ENCODE data around the gene TECR. TPM values are rescaled to one million over a fixed set of nuclear protein-coding genes. Genes with fewer than 3 reads are reported as not detected.
"Not testable (repeated sequence)": the region's sequence is repeated elsewhere in the genome, so short reads cannot be mapped to it uniquely, and the experiment has no call there.

TECR gene
- total RNA-seq, 4 donors from 2014 or later: 117 to 165 (median 147) TPM

DNA sequence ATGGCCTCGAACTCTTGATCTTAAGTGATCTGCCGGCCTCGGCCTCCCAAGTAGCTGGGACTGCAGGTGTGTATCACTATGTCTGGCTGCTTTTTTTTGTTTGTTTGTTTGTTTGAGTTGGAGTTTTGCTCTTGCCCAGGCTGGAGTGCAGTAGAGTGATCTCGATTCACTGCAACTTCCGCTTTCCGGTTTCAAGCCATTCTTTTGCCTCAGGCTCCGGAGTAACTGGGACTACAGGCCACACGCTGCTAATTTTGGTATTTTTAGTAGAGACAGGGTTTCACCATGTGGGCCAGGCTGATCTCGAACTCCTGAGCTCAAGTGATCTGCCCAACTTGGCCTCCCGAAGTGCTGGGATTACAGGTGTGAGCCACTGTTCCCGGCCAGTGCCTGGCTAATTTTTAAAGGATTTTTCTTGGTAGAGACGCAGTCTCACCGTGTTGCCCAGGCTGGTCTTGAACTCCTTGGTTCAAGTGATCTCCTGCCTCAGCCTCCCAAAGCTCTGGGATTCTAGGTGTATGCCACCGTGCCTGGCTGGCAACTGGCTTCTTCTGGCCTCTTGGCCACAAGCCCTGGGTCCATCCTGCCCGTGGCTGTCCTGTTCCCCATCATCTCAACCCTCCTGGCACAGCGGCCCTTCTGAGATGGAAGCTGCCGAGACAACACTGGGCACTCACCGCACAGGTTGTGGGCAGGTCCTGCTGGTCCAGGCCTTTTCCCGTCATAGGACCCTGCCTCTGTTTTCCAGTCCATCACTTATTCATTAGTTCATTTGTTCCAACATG lies 11.5 kb downstream of the TECR start:
- intact Hi-C loops (cut with DNase I; ENCODE audit: low total_unique reads): no loop called here

DNA sequence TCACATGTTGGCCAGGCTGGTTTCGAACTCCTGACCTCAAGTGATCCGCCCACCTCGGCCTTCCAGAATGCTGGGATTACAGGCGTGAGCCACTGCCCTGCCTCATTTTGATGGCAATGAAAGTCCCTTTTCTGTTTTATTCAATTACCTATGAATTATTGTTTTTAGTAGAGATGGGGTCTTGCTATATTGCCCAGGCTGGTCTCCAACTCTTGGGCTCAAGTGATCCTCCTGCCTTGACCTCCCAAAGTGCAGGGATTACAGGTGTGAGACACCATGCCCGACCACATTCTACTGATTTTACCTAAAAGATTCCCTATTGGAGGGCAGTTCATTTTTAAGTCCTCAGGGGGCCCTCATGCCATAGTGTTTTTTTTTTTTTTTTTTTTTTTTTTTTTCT lies 12.6 kb downstream of the TECR start:
- DNase-seq (ENCODE audit: low spot score in 2 of 2); intact Hi-C loops (cut with DNase I; ENCODE audit: low total_unique reads); H3K4me3 ChIP-seq (ENCODE audit: low read depth, poor library complexity, severe bottlenecking): not testable (repeated sequence)
- WGBS, 2 donors: 79 to 88% methylated on average over 5 of the region's 5 CpGs

More for the DNA sequence above, 11.5 kb downstream of the TECR start:
- no peak for TF ChIP-seq POLR2A (IDR thresholded peaks at IDR 0.05)
- TF ChIP-seq, protein P1, sequence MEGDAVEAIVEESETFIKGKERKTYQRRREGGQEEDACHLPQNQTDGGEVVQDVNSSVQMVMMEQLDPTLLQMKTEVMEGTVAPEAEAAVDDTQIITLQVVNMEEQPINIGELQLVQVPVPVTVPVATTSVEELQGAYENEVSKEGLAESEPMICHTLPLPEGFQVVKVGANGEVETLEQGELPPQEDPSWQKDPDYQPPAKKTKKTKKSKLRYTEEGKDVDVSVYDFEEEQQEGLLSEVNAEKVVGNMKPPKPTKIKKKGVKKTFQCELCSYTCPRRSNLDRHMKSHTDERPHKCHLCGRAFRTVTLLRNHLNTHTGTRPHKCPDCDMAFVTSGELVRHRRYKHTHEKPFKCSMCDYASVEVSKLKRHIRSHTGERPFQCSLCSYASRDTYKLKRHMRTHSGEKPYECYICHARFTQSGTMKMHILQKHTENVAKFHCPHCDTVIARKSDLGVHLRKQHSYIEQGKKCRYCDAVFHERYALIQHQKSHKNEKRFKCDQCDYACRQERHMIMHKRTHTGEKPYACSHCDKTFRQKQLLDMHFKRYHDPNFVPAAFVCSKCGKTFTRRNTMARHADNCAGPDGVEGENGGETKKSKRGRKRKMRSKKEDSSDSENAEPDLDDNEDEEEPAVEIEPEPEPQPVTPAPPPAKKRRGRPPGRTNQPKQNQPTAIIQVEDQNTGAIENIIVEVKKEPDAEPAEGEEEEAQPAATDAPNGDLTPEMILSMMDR (IDR thresholded peaks at IDR 0.05): no peak
- DNase-seq (ENCODE audit: low spot score in 2 of 2): no peak
- 69 to 76% methylated on average over 19 of the region's 19 CpGs for WGBS, 2 donors
- H3K4me3 ChIP-seq (ENCODE audit: low read depth, poor library complexity, severe bottlenecking): no peak overlapping the region

DNA sequence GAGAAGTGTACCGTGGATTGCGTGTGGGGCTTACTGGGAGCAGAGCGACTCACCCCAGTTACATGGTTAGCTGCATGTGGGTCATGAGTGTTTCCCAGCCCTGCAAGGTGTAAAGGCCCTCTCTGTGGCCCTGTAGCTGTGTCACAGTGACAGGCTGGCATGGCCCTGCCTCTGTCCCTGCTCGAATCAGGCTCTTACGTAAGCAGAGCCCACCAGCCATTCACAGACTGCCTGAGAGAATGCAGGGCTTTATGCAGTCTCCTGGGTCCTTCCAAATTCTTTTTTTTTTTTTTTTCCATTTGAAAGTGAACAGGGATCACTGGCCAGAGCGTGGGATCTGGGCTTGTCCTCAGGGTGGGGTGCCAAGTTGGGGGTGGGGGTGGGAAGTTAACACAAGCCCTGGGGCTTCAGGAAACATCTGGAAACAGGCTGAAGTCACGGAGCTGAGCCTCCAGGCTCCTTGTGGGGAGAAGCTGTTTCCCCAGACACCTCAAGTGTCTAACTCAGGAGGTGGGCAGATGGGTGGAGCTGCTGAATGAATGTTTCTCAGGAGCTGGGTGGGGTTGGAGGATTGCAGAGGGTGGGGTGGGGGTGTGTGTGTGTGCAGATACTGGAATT lies 13.4 kb downstream of the TECR start:
- WGBS, 2 donors: 25 to 31% methylated on average over 7 of the region's 7 CpGs
- no peak for TF ChIP-seq POLR2A (IDR thresholded peaks at IDR 0.05)
- TF ChIP-seq, protein P1 (IDR thresholded peaks at IDR 0.05): no peak
- no peak overlapping the region for H3K4me3 ChIP-seq (ENCODE audit: low read depth, poor library complexity, severe bottlenecking)
- DNase-seq (ENCODE audit: low spot score in 2 of 2): no peak
- intact Hi-C loops (cut with DNase I; ENCODE audit: low total_unique reads): no loop called here

DNA sequence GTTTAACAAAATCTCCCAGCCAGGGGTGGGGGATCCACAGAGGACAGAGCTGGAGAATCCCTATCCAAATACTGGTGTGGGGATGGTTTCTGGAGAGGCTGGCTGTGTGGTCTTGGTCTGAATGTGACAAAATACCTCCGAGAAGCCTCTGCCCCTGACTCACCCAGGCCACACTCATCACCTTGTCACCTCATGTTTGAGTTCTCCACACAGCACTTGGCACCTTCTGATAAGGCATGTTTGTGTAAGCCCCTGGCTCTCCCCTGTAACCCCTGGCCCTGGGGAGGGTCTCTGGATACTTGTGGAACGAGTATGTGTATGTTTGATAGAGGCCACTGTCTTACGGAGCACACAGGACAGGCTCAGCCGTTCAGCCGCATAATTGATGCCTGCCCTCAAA lies 14.7 kb downstream of the TECR start:
- intact Hi-C loops (cut with DNase I; ENCODE audit: low total_unique reads): no loop called here
- H3K4me3 ChIP-seq (ENCODE audit: low read depth, poor library complexity, severe bottlenecking): no peak overlapping the region
- 72 to 76% methylated on average over 5 of the region's 5 CpGs for WGBS, 2 donors
- DNase-seq (ENCODE audit: low spot score in 2 of 2): no peak
- TF ChIP-seq POLR2A (IDR thresholded peaks at IDR 0.05): no peak
- TF ChIP-seq, protein P1 (IDR thresholded peaks at IDR 0.05): no peak

DNA sequence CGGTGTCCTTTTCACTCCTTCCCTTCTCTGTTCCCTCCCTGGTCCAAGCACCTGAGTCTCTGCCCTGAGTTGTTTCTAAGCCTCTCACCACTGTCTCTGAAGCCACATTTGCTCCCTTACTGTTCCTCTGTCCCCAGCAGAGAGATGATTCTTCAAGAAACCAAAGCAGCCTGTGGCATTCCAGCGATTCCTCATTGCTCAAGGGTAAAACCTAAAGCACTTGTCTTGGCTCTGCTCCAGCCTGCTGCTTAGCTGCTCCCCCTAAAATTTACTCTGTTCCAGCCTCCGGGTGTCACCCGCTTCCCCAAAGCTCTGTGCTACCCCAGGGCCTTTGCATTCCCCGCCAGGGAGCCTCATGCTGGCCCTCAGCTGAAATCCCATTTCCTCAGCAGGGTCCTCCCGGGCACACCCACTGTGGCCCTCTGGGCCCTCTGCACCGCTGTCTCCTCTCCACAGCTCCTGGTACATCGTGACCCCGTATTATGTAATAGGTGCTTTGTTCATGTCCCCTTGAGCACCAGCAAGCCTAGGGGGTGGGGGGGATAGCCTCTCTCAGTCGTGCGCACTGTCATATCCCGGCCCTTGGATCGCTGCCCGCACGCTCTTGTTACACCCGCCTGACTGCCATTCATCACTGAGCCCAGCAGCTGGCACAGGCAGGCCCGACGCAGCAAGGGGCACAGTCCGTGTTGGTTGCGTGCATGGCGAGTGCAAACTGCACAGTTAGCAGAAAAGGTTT lies 15.8 kb downstream of the TECR start:
- intact Hi-C loops (cut with DNase I; ENCODE audit: low total_unique reads): no loop called here
- H3K4me3 ChIP-seq (ENCODE audit: low read depth, poor library complexity, severe bottlenecking): no peak overlapping the region
- no peak for TF ChIP-seq POLR2A (IDR thresholded peaks at IDR 0.05)
- no peak for DNase-seq (ENCODE audit: low spot score in 2 of 2)
- WGBS, 2 donors: 55 to 66% methylated on average over 15 to 21 of the region's 21 CpGs

DNA sequence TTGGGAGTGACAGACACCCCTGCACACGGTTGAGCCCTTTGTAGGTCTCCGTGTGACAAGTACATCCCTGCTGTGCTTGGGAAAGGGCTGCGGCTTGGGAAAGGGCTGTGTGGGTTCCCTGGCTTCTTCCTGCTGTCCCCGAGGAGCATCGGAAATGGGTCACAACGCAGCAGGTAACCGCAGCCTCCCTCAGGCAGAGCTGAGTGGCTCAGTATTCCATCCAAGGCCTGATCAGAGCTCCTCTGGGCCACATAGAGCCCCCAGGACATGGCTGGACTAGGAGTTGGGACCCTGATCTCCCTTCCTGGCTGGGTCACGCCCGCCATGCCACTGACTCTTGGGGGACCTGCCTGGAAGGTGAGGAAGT lies 16.3 kb downstream of the TECR start:
- DNase-seq (ENCODE audit: low spot score in 2 of 2): no peak
- no peak overlapping the region for H3K4me3 ChIP-seq (ENCODE audit: low read depth, poor library complexity, severe bottlenecking)
- intact Hi-C loops (cut with DNase I; ENCODE audit: low total_unique reads): no loop called here
- TF ChIP-seq, protein P1 (IDR thresholded peaks at IDR 0.05): no peak
- no peak for TF ChIP-seq POLR2A (IDR thresholded peaks at IDR 0.05)
- 57 to 59% methylated on average over 9 of the region's 9 CpGs for WGBS, 2 donors

Measured in lower leg skin (tissue), 4 donors.